ENCODE data around the gene PHYH. TPM values are rescaled to one million over a fixed set of nuclear protein-coding genes. Genes with fewer than 3 reads are reported as not detected.

Gene PHYH
- total and polyA plus RNA-seq, 2 of the 4 experiments (the other 2 are of a cell fraction) = 10.9 to 13.4 TPM

- H2AK5ac ChIP-seq (ENCODE audit: low read depth, low read length) = no peak overlapping the region
- H3K9ac ChIP-seq (ENCODE audit: low read depth, low read length) = no peak overlapping the region
- no peak overlapping the region for H4K5ac ChIP-seq (ENCODE audit: low read depth, low read length)
- no peak overlapping the region for H4K91ac ChIP-seq (ENCODE audit: insufficient read depth, low read depth, low read length)
- no peak overlapping the region for H3K4me3 ChIP-seq (ENCODE audit: insufficient read depth, low read depth, low read length)
- no peak overlapping the region for H3K14ac ChIP-seq (replicated peaks; ENCODE audit: low read depth, low read length)
- no peaks in the 10 kb centered on the region for H3K79me1 ChIP-seq (ENCODE audit: low read depth in 1 of 2, low read length in 2 of 2)
- H3K9me3 ChIP-seq (ENCODE audit: control insufficient read depth, insufficient read depth, low read length) = no peaks in the 10 kb centered on the region
- H3K4me1 ChIP-seq (ENCODE audit: control insufficient read depth, insufficient read depth, low read length) = no peaks in the 10 kb centered on the region
- intact Hi-C loops (cut with micrococcal nuclease) = no loop called here
- H3K23ac ChIP-seq (ENCODE audit: low read depth, low read length) = no peak overlapping the region
- H2BK20ac ChIP-seq (ENCODE audit: low read depth, low read length) = no peak overlapping the region
- H2BK120ac ChIP-seq (ENCODE audit: low read depth, low read length) = no peak overlapping the region
- no peak overlapping the region for H3K4ac ChIP-seq (ENCODE audit: low read depth, low read length)
- H2BK5ac ChIP-seq (ENCODE audit: low read depth, low read length, poor library complexity, severe bottlenecking) = no peak overlapping the region
- no CpG with 5 or more reads among the region's 4 CpGs for WGBS, 2 experiments (ENCODE audit: extremely low coverage in 2 of 2, insufficient read length in 1 of 2)
- ChIA-PET CTCF (interaction anchor here (0.6 kb wide), 1 partner anchor 11 kb away, joined by 4 read pairs; no protein-coding TSS in a partner anchor), POLR2A (ENCODE audit: unreplicated experiment) (no interaction called here)
- dilution Hi-C loops (cut with HindIII; ENCODE audit: low sequenced_read_pairs, unreplicated experiment) = no loop called here
- H4K8ac ChIP-seq (ENCODE audit: low read depth in 2 of 2, low read length in 2 of 2) = no peak overlapping the region
- DNase-seq (peak; percentile 36), ATAC-seq (ENCODE audit: low read depth) (no peak)
- no peak overlapping the region for H3K18ac ChIP-seq (ENCODE audit: low read depth, low read length)
- no peaks in the 10 kb centered on the region for H3K27me3 ChIP-seq (ENCODE audit: control insufficient read depth, insufficient read depth, low read length)
- H3K56ac ChIP-seq (ENCODE audit: extremely low read depth, insufficient read depth, low read length) = no peak overlapping the region
- no peak overlapping the region for H2AK9ac ChIP-seq (replicated peaks; ENCODE audit: low read depth, low read length, poor library complexity)
- peaks cover 8% of the 10 kb centered on the region for H3K36me3 ChIP-seq (ENCODE audit: control insufficient read depth, insufficient read depth, low read length)
- H3K4me2 ChIP-seq (ENCODE audit: low read depth, low read length) = no peak overlapping the region
- no peak overlapping the region for H2AFZ ChIP-seq (replicated peaks; ENCODE audit: low read length, poor library complexity)
- no peak overlapping the region for H2BK15ac ChIP-seq (ENCODE audit: low read depth, low read length)
- in situ Hi-C loops (cut with MboI; ENCODE audit: low sequenced_read_pairs) = no loop called here
- H3K9me1 ChIP-seq (ENCODE audit: insufficient read depth, low read length) = peaks cover 5% of the 10 kb centered on the region; the same call in 1 of the 2 replicates
- H3K27ac ChIP-seq (ENCODE audit: insufficient read depth, low read length) = no peak overlapping the region
- H4K20me1 ChIP-seq (ENCODE audit: insufficient read depth, low read length) = no peaks in the 10 kb centered on the region
- BruUV-seq (replicated peaks) = no TSS peak
- TF ChIP-seq MAZ (IDR thresholded peaks at IDR 0.05; ENCODE audit: borderline replicate concordance, low read depth, low read length) (no peak), CTCF (conservative IDR thresholded peaks at IDR 0.05; ENCODE audit: low read depth, low read length) (no peak), FOS (IDR thresholded peaks at IDR 0.05; ENCODE audit: low read depth, low read length) (no peak), SMC3 (IDR thresholded peaks at IDR 0.05; ENCODE audit: low read depth, low read length) (no peak), MAFK (IDR thresholded peaks at IDR 0.05; ENCODE audit: low read depth, low read length) (peak; percentile 4; the same call in 1 of the 2 replicates)
- TF ChIP-seq, protein P1, sequence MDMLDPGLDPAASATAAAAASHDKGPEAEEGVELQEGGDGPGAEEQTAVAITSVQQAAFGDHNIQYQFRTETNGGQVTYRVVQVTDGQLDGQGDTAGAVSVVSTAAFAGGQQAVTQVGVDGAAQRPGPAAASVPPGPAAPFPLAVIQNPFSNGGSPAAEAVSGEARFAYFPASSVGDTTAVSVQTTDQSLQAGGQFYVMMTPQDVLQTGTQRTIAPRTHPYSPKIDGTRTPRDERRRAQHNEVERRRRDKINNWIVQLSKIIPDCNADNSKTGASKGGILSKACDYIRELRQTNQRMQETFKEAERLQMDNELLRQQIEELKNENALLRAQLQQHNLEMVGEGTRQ (IDR thresholded peaks at IDR 0.05; ENCODE audit: low read depth, low read length) = no peak
These were observed 8.8 kb downstream of the PHYH start for GRCh38 chr10:13291061-13291460.
